Measurements from ENCODE around the gene MID1.

GRCh38 chrX:10611441-10612090 is 8.8 kb downstream of the MID1 start:
- no peak for TF ChIP-seq CTCF (IDR thresholded peaks at IDR 0.05; ENCODE audit: low read depth, low read length)
- TF ChIP-seq EZH2phosphoT487 (IDR thresholded peaks at IDR 0.05; ENCODE audit: low read depth), result no peak
